HepG2 (cell line): ENCODE measurements around the gene ANKRD2. TPM values are rescaled to one million over a fixed set of nuclear protein-coding genes. Genes with fewer than 3 reads are reported as not detected.

Experiments
- EED ChIP-seq: sonication (generic); formaldehyde crosslinking; IDR thresholded peaks from 2 replicates; pipeline ENCODE4 v1.5.0; 2020; ENCODE audit warnings: mild to moderate bottlenecking, missing genetic modification reagents
- FLYWCH1 ChIP-seq: sonication (generic); formaldehyde crosslinking; IDR thresholded peaks from 2 replicates; pipeline ENCODE4 v1.8.1; 2023; ENCODE audit warnings: mild to moderate bottlenecking, missing genetic modification reagents
- FOXC1 ChIP-seq: sonication (generic); formaldehyde crosslinking; IDR thresholded peaks from 2 replicates; pipeline ENCODE4 v1.8.0; 2022; ENCODE audit warnings: mild to moderate bottlenecking, missing genetic modification reagents, borderline replicate concordance
- HDAC6 ChIP-seq: fragments of 200-600 bp; sonication (generic); IDR thresholded peaks from 2 replicates; pipeline ENCODE4 v1.7.0; 2017; ENCODE audit warnings: mild to moderate bottlenecking, antibody characterized with exemption, low read length, low read depth
- TARDBP ChIP-seq: sonication (generic); formaldehyde crosslinking; IDR thresholded peaks from 2 replicates; pipeline ENCODE4 v1.8.0; 2022; ENCODE audit warnings: mild to moderate bottlenecking, missing genetic modification reagents
- ZEB1 ChIP-seq: IDR thresholded peaks from 2 replicates; pipeline ENCODE4 v1.6.1; 2012; ENCODE audit warnings: mild to moderate bottlenecking, low read depth, inconsistent platforms; ENCODE audit not compliant: insufficient replicate concordance
- ZNF367 ChIP-seq: sonication (generic); formaldehyde crosslinking; IDR thresholded peaks from 2 replicates; pipeline ENCODE4 v1.4.0; 2020; ENCODE audit warnings: missing genetic modification reagents, borderline replicate concordance
- ZNF430 ChIP-seq: sonication (generic); formaldehyde crosslinking; IDR thresholded peaks from 2 replicates; pipeline ENCODE4 v1.9.0; 2021; ENCODE audit warnings: mild to moderate bottlenecking, missing genetic modification reagents
- ZNF598 ChIP-seq: sonication (generic); formaldehyde crosslinking; IDR thresholded peaks from 2 replicates; pipeline ENCODE4 v1.5.1; 2020; ENCODE audit warnings: mild to moderate bottlenecking, missing genetic modification reagents, borderline replicate concordance
- ZNF644 ChIP-seq: IDR thresholded peaks from 2 replicates; pipeline ENCODE4 v1.6.1; 2016; ENCODE audit warnings: low read depth
- ZSCAN29 ChIP-seq: sonication (generic); formaldehyde crosslinking; conservative IDR thresholded peaks from 2 replicates; pipeline ENCODE4 v1.4.0; 2020; ENCODE audit warnings: mild to moderate bottlenecking, missing genetic modification reagents
- polyA plus RNA-seq, 8 experiments: library from polyadenylated mRNA; depleted of rRNA in 3 of 8; stranded (reverse) in 7 of 8; unstranded in 1 of 8; fragments of >200 nt; fragmentation: Illumina TruSeq in 4 of 8; extraction: Trizol in 4 of 8; gene quantifications; 2 replicates each; pipeline versions ENCODE4 v1.2.1 to v1.2.3, GENCODE V29; 2011 to 2016; ENCODE audit warnings: low read depth in 4 of 8, missing spikeins in 1 of 8, mixed read lengths in 1 of 8; ENCODE audit not compliant: insufficient read depth in 1 of 8
- total RNA-seq, 5 experiments: library from RNA; depleted of rRNA; stranded (reverse); fragments of >200 nt; fragmentation: Illumina TruSeq; extraction: Trizol; gene quantifications; 2 replicates each; pipeline ENCODE4 v1.2.3, GENCODE V29; 2016; ENCODE audit warnings: low read depth in 1 of 5
- TF ChIP-seq, protein P1 (sequence below): sonication (generic); formaldehyde crosslinking; IDR thresholded peaks from 2 replicates; pipeline ENCODE4 v1.4.0; 2020; ENCODE audit warnings: missing genetic modification reagents, borderline replicate concordance
- TF ChIP-seq, protein P2 (sequence below): IDR thresholded peaks from 2 replicates; pipeline ENCODE4 v1.6.1; 2012; ENCODE audit warnings: low read length, improper control_type of control experiment
- TF ChIP-seq, protein P3 (sequence below): sonication (generic); formaldehyde crosslinking; IDR thresholded peaks from 2 replicates; pipeline ENCODE4 v1.5.1; 2020; ENCODE audit warnings: missing genetic modification reagents, mild to moderate bottlenecking, borderline replicate concordance
- TF ChIP-seq, protein P4 (sequence below): fragments of 450-650 bp; IDR thresholded peaks from 2 replicates; pipeline ENCODE4 v1.6.1; 2016
- TF ChIP-seq, protein P5 (sequence below): sonication (generic); formaldehyde crosslinking; IDR thresholded peaks from 2 replicates; pipeline ENCODE4 v1.4.0; 2020; ENCODE audit warnings: mild to moderate bottlenecking, missing genetic modification reagents

ANKRD2 gene
- total and polyA plus RNA-seq, 2 of the 13 experiments (the other 11 are each of a cell fraction or from before 2014, with no cell fraction given): not detected

DNA sequence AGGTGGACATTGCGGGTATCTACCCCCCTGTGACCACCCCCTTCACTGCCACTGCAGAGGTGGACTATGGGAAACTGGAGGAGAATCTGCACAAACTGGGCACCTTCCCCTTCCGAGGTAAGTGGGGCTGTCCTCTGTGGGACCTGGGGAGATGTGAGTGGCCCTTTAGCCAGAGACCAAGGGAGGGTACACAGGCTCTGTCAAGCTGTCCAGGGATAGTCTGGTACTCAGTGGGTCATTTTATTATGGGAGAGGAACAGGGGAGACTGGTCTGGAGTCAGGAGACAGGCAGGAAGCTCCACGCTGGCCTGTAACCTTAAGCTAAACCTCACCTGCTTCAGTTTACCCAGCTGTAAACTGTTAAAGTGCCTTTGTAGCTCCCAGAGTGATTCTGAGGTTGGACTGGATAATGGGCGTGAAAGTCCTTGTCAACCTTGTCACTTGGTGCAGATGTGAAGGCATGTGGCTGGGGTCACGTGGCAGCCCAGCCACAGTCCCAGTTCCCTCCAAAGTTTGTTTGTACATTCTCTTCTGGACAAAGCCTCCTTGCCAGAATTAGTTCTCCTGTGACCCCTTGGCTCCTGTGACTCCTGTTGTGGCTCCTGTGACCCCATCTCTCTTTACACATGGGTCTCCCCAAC, 12.3 kb downstream of the ANKRD2 start (continued):
- TF ChIP-seq, protein P1, sequence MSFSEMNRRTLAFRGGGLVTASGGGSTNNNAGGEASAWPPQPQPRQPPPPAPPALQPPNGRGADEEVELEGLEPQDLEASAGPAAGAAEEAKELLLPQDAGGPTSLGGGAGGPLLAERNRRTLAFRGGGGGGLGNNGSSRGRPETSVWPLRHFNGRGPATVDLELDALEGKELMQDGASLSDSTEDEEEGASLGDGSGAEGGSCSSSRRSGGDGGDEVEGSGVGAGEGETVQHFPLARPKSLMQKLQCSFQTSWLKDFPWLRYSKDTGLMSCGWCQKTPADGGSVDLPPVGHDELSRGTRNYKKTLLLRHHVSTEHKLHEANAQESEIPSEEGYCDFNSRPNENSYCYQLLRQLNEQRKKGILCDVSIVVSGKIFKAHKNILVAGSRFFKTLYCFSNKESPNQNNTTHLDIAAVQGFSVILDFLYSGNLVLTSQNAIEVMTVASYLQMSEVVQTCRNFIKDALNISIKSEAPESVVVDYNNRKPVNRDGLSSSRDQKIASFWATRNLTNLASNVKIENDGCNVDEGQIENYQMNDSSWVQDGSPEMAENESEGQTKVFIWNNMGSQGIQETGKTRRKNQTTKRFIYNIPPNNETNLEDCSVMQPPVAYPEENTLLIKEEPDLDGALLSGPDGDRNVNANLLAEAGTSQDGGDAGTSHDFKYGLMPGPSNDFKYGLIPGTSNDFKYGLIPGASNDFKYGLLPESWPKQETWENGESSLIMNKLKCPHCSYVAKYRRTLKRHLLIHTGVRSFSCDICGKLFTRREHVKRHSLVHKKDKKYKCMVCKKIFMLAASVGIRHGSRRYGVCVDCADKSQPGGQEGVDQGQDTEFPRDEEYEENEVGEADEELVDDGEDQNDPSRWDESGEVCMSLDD: no peak
- no peak for TF ChIP-seq ZNF644 (CRISPR knock-in tag)
- TF ChIP-seq ZSCAN29 (CRISPR knock-in tag): no peak
- TF ChIP-seq EED (CRISPR knock-in tag): no peak
- no peak for TF ChIP-seq ZNF430 (CRISPR knock-in tag)
- TF ChIP-seq, protein P2, sequence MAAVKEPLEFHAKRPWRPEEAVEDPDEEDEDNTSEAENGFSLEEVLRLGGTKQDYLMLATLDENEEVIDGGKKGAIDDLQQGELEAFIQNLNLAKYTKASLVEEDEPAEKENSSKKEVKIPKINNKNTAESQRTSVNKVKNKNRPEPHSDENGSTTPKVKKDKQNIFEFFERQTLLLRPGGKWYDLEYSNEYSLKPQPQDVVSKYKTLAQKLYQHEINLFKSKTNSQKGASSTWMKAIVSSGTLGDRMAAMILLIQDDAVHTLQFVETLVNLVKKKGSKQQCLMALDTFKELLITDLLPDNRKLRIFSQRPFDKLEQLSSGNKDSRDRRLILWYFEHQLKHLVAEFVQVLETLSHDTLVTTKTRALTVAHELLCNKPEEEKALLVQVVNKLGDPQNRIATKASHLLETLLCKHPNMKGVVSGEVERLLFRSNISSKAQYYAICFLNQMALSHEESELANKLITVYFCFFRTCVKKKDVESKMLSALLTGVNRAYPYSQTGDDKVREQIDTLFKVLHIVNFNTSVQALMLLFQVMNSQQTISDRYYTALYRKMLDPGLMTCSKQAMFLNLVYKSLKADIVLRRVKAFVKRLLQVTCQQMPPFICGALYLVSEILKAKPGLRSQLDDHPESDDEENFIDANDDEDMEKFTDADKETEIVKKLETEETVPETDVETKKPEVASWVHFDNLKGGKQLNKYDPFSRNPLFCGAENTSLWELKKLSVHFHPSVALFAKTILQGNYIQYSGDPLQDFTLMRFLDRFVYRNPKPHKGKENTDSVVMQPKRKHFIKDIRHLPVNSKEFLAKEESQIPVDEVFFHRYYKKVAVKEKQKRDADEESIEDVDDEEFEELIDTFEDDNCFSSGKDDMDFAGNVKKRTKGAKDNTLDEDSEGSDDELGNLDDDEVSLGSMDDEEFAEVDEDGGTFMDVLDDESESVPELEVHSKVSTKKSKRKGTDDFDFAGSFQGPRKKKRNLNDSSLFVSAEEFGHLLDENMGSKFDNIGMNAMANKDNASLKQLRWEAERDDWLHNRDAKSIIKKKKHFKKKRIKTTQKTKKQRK: no peak
- TF ChIP-seq ZEB1: no peak
- TF ChIP-seq, protein P3, sequence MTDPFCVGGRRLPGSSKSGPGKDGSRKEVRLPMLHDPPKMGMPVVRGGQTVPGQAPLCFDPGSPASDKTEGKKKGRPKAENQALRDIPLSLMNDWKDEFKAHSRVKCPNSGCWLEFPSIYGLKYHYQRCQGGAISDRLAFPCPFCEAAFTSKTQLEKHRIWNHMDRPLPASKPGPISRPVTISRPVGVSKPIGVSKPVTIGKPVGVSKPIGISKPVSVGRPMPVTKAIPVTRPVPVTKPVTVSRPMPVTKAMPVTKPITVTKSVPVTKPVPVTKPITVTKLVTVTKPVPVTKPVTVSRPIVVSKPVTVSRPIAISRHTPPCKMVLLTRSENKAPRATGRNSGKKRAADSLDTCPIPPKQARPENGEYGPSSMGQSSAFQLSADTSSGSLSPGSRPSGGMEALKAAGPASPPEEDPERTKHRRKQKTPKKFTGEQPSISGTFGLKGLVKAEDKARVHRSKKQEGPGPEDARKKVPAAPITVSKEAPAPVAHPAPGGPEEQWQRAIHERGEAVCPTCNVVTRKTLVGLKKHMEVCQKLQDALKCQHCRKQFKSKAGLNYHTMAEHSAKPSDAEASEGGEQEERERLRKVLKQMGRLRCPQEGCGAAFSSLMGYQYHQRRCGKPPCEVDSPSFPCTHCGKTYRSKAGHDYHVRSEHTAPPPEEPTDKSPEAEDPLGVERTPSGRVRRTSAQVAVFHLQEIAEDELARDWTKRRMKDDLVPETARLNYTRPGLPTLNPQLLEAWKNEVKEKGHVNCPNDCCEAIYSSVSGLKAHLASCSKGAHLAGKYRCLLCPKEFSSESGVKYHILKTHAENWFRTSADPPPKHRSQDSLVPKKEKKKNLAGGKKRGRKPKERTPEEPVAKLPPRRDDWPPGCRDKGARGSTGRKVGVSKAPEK (CRISPR knock-in tag): no peak
- TF ChIP-seq FLYWCH1 (CRISPR knock-in tag): no peak
- TF ChIP-seq TARDBP: no peak
- TF ChIP-seq ZNF367 (CRISPR knock-in tag): no peak
- no peak for TF ChIP-seq HDAC6
- TF ChIP-seq, protein P4, sequence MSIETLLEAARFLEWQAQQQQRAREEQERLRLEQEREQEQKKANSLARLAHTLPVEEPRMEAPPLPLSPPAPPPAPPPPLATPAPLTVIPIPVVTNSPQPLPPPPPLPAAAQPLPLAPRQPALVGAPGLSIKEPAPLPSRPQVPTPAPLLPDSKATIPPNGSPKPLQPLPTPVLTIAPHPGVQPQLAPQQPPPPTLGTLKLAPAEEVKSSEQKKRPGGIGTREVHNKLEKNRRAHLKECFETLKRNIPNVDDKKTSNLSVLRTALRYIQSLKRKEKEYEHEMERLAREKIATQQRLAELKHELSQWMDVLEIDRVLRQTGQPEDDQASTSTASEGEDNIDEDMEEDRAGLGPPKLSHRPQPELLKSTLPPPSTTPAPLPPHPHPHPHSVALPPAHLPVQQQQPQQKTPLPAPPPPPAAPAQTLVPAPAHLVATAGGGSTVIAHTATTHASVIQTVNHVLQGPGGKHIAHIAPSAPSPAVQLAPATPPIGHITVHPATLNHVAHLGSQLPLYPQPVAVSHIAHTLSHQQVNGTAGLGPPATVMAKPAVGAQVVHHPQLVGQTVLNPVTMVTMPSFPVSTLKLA: no peak
- no peak for TF ChIP-seq ZNF598 (CRISPR knock-in tag)
- TF ChIP-seq, protein P5, sequence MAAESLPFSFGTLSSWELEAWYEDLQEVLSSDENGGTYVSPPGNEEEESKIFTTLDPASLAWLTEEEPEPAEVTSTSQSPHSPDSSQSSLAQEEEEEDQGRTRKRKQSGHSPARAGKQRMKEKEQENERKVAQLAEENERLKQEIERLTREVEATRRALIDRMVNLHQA (CRISPR knock-in tag): no peak
- TF ChIP-seq FOXC1: no peak
